NCI-H1092 (cell line): ENCODE measurements around the gene ADAMTS5.

ENCODE experiments used
- DNase-seq: peaks from one replicate; lab custom pipeline; 2025; lab: John Stamatoyannopoulos, UW

Gene ADAMTS5

DNA sequence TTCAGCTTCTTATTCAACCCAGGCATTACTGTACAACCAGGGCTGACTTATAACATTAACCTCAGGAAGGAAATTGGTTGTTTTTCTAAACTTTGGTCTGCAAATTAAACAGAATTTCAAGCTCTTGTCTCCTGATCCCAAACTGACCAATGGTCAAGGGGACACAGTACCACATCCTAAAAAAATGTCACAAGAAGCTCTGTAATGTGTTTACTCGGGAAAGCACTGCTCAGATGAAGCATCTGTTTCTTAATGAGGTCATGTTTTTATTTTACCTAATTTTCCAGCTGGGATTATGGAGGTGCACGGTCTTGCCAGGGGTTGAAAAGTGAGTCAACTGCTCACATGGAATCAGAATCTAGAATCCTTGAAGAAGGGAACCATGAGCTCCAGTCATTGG, 18.7 kb downstream of the ADAMTS5 start:
- DNase-seq: no peak

DNA sequence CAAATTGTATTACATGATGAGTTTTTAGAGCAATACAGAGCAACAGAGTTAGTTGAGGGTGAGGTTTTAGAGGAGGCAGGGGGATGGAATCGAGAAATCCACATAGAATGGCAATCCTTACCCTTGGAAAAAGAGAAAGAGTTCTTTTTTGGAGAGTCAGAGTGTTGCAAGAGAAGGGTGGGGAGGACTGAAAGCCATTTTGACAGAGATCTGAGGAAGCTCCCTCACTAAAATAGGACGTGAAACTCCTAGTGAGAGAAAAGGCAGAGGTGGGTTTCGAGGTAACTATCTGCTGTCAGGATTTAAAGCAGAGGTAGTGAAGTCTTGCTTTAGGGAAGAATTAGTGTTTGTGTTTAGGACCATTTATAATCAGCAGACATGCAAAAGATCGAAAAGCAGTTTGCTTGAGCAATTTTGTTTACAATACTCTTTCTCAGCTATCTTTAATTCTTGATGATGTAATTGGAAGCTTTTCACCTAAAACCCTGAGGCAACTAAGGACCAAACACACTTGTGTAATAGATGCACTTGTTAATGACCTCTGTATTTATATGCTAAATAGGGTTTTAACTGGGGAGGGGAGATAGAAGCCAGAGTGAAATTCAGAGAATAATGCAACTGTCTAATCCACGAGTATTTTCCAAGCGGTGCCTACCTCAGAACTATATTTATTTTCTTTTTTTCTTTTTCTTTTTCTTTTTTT, 20.0 kb downstream of the ADAMTS5 start:
- no peak for DNase-seq

DNA sequence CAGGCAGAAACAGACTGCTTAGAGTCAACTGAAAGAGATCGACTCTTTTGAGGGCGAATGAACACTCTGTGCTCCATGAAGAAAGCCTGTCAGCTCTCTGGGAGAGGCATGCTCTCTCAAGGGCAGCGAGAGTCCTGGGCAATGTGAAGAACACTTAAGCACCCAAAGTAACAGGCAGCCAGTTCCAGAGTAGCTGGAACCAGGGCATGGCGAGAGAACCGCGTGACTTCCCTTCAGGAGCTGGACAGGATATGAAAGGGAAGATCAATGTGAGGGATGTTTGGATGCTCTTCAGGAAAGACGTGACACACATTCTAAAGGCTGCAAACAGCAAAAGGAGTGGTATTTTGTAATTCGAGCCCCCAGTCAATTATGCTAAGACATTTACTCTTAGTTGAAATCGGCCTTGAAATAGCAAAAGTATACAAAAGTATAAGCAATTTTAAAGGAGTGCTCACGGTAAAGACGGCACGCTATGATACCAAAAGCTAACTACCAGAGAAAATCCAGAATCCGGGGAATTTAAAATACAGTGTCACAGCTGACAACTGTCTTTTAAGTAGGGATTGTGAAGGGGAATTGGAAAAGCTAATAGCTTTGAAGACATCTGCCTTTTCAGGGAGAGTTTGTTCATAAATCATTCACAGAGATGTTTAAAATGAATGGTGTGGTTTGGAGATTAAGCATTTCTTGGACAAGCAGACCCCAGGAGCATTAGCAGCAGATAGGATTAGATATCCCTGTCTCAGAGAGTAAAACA, 20.8 kb downstream of the ADAMTS5 start:
- DNase-seq: no peak

DNA sequence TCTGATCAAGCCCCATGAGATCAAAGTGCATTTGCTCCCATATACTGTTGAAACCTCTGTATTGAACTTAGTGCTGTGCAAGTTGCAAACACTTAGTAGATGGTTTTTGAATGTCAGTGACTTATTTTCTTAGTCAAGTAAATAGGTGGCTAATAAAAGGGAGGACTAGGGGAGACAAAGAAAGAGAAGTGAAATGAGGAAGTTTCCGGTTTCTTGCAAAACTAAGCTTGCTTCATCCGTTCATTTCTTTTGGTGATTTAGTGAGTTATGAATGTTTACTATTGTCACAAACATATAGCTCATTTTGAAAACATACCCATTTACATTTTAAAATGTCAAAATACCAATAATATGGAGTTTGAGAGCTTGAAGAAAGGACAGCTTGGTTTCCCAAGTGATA, 23.0 kb downstream of the ADAMTS5 start:
- DNase-seq: no peak

DNA sequence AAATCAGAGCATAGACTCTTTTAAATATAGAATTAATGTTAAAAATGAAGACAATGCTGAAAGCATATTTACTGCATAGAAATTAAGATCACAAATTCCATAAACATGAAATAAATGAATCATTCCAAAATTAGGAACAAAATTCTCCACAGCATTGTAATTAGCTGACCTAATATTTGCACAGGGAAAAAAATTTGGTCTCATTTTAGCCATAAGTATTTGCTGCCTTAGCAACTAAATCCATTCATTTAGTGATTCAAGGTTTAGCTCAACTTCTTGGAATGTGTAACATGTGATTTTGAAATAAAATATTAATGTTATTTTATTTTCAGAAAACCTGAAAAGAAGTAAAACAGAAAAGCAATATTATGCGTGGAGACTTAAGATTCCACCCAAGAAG, 25.5 kb downstream of the ADAMTS5 start:
- no peak for DNase-seq

DNA sequence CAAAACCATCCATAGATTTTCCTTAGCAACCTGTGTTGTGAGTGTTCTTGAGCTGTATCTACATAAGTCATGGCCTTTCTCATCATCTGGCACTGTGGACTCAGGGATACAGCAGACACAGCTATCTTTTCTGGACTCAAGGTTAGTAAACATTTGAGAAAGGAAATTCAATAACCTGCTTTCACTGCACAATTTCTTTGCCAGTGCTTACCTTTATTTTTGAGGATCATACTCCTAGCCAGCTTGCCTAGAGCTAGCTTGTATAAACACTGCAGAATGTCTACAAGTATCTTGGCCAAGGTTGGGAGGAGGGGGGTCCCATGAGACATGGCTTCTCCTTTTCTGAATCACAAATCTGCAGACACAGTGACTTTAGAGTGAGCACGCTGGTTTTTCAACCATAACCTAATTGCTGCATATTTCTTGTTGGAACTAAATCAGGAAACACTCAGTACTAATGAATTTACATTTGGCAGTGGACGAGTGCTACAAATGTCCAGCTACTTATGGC, 27.2 kb downstream of the ADAMTS5 start:
- DNase-seq: no peak

DNA sequence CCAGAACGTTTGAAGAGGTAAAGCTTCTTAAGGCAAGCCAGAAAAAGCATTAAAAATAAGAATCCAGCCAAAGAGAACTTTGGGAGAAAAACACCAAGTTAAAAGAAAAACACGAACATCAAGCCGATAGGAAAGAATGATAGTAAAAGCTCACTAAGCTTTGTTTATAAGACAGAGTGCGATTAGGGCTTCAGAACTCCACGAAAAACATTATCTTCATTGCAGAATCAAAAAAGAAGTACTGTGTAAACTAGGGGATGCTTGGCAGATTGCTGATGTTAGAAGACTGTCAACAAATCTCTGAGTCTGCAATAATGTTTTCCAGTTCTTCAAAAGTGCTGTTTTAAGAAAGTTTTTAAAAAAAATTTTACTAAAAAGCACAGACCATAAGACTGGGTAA, 30.2 kb downstream of the ADAMTS5 start:
- DNase-seq: no peak

DNA sequence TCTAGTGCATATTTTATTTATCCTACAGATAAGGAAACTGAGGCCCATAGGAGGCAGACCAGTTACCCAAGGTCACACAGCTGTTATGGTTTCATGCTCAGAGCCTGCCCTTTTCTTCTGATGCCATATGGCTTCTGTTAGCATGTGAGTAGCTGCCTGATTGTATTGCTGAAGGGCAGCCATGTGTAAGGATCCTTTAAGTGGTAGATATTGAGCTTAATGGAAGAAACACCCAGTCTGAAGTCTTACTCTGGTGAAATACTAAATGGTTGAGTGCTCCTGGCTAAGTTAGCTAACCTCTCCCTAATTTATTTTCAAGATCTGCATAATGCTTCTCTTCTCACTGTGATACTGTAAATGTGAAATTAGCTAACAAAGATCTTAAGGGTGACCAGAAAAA, 30.9 kb downstream of the ADAMTS5 start:
- DNase-seq: no peak

DNA sequence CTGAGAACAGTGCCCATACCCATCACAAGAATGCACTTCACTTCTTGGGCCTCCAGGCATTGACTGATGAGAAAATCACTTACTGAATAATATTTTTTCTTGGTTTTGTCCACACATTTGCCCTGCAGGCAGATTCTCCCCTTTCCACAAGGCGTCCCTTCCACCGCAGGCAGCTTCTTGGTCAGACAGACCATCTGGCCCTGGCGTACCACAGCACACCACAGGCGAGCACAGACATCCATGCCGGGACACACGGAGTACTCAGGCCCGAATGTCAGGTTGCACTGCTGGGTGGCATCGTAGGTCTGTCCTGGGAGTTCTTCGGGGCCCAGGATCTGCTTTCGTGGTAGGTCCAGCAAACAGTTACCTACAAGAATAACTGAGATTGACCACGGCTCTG, 32.5 kb downstream of the ADAMTS5 start:
- no peak for DNase-seq

DNA sequence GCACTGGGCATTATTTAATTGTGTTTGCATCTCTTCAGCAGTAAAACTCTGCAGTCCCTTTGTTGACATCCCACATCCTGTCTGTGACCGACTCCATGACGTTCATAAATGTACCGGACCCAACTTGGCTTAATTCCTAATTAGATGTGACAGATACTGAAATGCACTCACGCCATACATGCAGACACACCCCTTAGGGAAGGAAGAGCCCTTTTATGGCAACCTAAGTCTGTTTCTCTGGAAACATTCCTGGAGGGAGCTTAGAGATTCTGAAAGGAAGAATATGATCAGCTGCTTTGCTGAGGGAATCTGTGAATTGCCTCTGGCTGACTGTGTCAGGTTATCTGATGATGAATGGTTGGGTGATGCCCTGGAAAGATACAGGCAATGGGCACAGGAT, 33.4 kb downstream of the ADAMTS5 start:
- DNase-seq: no peak

DNA sequence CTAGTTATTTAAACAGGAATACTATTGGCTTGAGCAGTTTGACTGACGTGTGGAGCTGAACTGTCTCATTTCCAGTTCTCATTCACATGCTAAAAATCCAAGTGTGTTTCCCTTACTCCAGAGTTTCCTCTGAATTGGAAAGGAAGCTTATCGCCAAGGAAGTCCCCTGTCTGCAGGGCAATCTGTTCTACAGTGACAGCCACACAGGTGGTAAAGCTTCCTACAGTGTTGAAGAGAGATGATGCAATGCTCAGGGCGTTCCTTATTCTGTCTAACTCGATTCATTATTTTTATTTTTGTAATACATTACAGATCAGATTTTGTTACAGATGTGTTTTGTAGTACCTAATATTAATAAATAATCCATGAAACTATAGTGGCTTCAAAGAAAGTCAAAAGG, 41.3 kb downstream of the ADAMTS5 start:
- DNase-seq: no peak

DNA sequence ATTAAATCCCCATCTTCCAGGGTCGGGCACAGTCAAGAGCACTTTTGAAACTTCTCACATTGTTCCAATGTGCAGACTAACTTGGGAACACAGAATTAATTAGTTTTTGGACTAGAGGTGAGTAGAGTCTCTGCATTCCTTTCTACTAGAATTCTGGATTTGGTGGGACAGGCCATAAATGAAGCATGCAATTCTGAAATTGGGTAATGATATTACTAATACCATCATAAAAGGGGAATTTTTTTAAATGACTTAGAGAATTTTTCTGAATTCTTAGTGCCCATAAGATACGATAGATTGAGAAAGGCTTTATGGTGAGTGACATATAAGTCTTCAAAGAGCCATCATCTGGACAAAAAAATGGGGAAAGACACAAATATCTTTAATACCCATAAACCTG, 41.8 kb downstream of the ADAMTS5 start:
- DNase-seq: no peak

DNA sequence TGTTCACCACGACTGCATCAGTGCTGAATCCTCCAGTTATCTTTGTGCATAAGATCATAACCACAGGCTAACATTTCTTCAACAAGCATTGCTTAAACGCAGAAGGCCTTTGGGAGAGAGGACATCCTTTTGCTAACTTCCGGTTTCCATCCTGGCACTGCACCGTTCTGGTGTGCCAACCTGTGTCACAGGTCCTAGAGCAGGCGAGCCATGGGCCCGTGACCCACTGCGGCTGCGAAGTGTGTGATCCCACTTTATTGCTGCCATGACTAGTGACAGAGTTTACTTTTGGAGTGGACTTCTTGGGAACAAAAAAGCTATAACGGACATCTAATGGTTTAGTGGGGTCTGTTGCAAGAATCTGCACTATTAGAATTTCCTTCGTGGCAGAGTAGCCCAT, 42.9 kb downstream of the ADAMTS5 start:
- no peak for DNase-seq

DNA sequence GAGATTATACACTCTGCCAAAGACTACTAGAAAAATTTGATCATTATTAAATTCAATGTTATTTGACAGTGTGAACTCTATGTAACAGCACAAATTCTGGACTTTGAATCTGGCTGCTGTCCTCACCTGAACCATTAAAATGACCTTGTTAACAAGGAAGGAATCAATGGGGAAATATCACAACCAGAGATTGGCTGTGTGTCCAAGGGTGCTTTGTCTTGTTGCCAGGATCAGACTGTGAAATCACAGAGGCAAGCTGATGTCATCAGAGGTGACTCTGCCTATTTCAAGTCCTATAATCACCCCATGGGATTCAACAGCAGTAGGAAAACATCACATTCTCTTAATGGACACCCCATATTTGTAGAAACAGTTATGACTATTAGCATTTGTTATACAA, 46.8 kb downstream of the ADAMTS5 start:
- DNase-seq: no peak

DNA sequence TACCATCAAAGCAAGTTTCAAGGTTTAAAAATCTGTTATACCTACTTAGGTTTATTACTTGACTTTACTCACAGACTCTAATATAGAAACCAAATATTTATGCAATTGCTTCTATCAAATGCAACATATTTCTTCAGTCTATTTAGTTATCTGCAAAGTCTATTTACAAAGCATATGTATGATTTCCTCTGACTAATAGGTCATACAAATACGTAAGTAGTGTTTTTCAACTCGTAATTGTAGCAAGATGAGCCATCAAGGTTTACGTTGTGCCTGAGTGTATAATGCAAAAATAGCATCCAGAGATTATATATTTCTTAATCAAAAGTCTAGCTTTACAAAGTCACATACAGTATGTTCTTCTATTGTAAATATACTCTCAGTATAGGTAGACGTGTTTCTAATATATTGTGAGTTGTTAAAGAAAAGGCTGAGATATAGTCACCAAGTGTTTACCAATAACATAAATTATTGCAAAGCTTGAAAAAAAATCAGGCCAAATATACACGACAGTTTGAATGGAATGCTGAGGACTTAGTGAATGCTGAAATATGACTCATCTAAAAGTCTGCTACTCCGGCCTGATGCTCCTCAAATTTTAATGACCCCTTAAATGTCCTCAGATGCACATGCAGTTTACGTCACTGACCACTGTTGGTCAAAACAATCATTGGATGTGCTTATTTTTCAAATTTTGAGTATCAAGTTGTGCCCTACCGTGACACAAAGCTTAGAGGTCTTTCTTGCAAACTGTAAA, 48.4 kb downstream of the ADAMTS5 start:
- DNase-seq: no peak

DNA sequence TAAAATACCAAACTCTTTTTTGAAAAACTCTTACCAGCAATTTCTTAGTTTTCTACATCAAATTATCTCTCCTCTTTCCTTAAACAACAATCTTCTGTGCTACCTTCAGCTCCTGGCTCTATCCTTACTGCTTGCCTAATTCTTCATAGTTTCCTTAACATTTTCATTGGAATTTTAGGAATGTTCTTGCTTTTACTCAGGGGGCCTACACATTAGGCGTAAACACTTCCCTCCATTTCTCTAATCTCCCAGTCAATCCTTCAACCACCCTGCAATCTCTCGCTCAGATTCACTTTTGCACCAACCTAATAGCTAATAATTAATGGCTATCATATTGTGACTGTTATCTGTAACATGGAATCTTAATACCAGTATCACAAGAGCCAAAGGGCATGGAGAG, 50.1 kb downstream of the ADAMTS5 start:
- DNase-seq: no peak

DNA sequence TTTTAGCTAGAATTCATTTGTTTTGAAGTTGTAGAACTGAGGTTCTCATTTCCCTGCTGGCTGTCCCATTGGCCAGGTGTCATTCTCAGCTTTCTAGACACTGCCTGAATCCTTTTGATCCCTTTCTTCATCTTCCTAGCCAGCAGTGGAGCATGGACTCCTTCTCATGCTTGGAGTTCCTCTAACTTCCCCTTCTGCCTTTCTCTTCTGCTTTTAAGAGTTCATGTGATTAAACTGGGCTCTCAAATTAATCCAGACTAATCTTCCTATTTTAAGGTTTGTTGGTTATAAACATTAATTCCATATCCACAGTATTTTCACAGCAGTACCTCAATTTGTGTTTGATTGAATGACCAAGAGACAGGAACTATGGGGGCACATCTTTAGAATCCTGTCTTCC, 52.3 kb downstream of the ADAMTS5 start:
- no peak for DNase-seq

DNA sequence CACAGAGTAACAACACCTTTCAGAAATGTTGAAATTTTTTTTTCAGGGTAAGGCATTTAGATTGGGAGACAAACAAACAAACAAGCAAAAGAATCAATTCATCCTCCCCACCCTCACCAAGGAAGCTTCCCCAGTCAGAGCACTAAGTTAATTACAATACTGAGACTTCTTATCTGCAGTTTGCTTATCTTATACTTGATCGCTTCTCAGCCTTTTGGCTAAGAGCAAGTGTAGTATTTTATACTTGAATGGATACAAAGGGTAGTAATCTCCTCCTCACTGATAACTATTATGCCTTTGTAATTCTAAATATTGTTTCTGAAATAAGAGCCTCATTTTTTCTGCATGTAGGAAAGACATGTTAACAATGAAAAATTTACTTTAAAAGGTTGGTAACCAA, 54.4 kb downstream of the ADAMTS5 start:
- no peak for DNase-seq

DNA sequence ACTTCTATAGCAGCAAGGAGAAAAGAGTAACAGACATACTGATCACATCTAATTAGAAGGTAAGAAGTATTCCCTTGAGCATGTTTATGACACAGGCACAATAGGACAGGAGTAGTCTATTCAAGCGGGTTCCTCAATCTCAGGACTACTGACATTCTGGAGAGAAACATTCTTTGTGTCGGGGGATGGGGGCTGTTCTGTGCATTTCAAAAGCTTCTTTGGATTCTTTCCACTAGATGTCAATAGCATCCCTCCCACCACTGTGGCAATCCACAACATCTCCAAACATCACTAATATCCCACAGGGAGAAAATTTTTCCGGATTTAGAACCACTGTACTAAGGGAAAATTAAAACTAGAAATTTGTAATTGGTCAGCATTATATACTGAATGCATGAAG, 56.9 kb downstream of the ADAMTS5 start:
- DNase-seq: no peak

DNA sequence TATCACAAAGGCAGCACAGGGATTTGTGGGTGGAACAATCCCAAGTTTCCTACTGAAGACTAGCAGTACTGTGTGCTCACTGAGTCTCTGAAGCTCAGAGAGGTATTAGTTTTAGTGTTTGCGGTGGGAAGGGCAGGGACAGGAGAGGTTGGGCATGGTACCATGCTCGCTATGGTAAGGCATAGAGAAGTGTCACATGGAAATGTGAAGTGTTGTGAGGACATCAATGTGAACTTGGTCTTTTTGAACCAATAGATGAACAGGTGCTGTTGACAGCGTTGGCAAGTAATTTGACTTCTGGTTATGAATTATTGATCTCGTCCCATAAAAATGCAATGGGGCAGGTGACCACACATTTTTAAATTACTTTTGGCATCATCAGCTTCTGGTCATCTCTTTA, 65.9 kb downstream of the ADAMTS5 start:
- DNase-seq: no peak

DNA sequence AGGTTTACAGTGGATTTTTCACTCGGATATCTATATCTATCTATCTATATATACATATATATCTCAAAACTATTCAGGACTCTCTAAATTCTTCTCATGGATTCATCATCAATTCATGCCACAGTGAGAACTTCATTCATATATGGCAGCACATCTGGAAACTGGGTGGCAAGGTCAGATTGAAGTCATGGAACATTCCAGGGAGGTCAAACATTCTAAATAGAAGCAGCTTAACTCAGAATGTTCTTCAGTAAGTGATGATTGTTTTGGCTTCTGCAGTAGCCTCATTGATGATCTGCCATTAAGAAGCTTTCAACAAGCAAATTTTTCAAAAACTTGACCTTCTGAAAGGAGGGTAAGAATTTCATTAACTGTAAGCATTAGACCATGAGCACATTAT, 74.7 kb downstream of the ADAMTS5 start:
- DNase-seq: no peak

DNA sequence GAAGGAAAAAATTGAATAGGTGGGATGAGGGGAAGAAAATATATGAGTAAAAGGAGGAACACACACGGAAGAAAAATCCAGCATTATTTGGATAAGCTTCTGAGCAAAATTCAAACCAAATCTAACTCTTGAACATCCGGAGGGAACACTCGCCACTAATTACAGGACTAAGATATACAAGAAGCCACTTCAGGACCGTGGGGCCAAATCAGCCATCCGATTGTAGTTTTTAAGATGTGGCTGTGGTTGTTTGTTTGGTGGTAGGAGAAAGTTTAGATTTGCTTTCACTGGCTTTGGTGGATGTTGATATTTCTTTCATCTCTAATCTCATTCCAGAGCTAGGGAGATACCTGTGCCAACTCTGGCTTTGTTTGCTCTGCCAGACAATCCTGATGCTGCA, 78.0 kb downstream of the ADAMTS5 start:
- DNase-seq: no peak

DNA sequence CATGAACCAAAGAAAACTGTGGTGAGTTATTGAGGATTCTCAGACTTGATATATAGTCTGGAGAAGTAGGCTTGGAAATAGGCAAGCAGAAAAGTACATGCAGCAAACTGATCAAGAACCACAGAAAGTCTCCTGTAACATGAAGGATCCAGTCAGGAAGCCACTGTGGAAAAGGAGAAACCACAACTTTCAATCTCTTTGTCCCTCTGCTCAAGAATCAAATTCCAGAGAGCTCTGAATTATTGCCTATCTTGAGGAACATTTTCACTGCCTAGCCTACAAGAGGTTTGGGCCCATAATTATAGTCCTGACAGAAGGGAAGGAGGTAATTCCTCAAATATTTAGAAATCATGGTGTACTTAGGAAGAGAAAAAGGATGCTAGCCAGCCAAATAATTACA, 78.6 kb downstream of the ADAMTS5 start:
- DNase-seq: no peak
